Fibroblast of gingiva (primary cell): ENCODE results near the gene VRK3.

ENCODE experiments used
- DNase-seq: peaks from one replicate; pipeline ENCODE4 v3.0.0-alpha.2; 2011; ENCODE audit warnings: low read depth

Gene VRK3

DNA sequence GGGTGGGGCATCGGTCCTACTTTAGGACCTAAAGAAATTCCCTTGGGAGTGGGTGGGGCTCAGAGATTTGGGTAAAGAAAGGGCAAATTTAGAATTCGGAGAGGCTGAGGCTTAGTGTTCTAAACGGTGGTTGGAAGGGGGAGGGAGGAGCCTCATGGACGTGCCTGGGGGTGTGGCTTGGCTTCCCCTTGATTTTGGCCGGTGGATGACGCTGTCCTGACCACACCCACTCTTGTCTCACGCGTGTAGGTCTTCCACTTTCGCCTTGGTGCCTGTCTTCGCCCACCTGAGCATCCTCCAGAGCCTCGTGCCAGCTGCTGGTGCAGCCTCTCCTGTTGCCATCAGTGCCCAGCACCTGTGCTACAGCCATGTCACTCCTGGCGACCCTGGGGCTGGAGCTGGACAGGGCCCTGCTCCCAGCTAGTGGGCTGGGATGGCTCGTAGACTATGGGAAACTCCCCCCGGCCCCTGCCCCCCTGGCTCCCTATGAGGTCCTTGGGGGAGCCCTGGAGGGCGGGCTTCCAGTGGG lies 94.6 kb downstream of the VRK3 start:
- no peak for DNase-seq

GRCh38 chr19:49929611-49930482 lies 95.3 kb downstream of the VRK3 start:
- peak; percentile 93 for DNase-seq

- peak; percentile 76 for DNase-seq
Observed at GRCh38 chr19:49929121-49929610, 96.0 kb downstream of the VRK3 start, which contains the start of the genes ATF5 and NUP62. Gene ATF5 (plus strand): TSS chr19:49929205. CDS start chr19:49930851, 1,646 bp downstream. Gene NUP62 (minus strand): TSS chr19:49929504. CDS start chr19:49909807, 19,697 bp downstream.

DNA sequence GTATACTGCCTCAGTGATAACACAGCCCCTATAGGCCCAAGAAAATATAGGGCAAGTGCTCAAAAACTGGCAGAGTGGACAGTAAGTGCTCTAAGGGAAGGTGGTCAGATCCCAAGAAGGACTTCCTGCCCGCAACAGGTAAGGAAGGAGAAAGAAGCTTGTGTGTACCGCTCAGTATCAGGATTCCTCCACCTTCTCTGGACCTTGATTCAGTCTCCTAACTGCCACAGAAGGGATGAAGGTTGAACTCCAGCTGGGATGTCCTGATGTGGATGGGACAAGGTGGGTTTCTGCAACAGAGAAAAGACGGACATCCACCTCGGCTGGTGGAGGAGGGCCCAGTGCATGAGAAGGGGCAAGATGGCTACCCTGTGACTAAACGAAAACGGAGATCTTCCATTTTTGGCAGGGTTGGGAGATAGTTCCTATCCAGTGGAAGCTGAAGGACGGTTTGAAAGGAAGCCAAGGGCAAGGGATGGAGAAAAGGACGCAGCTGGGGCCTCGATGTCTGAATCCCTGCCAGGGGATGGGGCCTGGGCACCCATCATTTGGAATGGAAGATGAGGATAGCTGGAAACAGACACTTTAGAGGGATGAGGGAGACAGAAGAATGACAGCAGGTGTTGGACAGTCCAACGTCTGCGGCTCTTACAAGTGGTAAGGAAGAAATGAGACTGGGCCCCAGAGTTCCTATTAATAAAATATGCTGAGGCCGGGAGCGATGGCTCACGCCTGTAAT lies 97.5 kb downstream of the VRK3 start:
- no peak for DNase-seq

DNA sequence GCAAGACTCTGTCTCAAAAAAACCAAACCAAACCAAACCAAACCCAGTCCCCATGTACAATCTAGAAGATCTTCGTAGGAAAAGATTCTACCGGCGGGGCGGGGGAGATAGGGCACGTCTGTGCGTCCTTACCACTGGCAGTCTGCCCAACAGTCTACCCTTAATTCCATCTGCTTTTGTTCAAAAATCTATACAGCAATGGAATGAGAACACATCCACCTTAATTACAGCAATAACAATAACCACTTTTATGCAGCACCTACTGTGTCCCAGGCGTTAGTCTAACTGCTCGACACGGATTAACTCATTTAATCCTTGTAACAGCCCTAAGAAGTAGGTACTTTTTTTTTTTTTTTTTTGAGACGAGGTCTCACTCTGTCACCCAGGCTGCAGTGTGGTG lies 98.7 kb downstream of the VRK3 start:
- DNase-seq, result no peak
